OCI-LY7 (cell line): ENCODE data around the gene DSG2. TPM values are rescaled to one million over a fixed set of nuclear protein-coding genes. Genes with fewer than 3 reads are reported as not detected.
A peak's percentile ranks its signal among the peaks of the same experiment; 100 is the strongest.

Experiments
- BruUV-seq: library from RNA; stranded (reverse); fragments of 400-500 nt; replicated peaks from 2 replicates; lab custom pipeline; 2021; lab: Mats Ljungman, UMichigan
- CTCF ChIA-PET: fragments of 300-600 bp; sonication (Branson Sonifier 250); formaldehyde crosslinking; loops from one replicate; lab custom pipeline; 2022; ENCODE audit warnings: antibody characterized with exemption; ENCODE audit not compliant: unreplicated experiment; lab: Charles Lee
- POLR2A ChIA-PET: fragments of 300-600 bp; sonication (Branson Sonifier 250); formaldehyde crosslinking; loops from one replicate; lab custom pipeline; 2022; ENCODE audit warnings: antibody characterized with exemption; lab: Charles Lee
- DNase-seq: peaks from one replicate; pipeline ENCODE4 v3.0.0-alpha.2; 2015; ENCODE audit warnings: low spot score
- H2AFZ ChIP-seq: fragments of 200-600 bp; sonication (generic), shearing (Covaris generic); 2 replicates; pipeline ENCODE4 v1.6.1; 2014; ENCODE audit warnings: mild to moderate bottlenecking, antibody characterized with exemption, low read length, moderate library complexity
- H3K27ac ChIP-seq: fragments of 200-600 bp; sonication (generic); 2 replicates; pipeline ENCODE4 v1.5.1; 2014; ENCODE audit warnings: mixed run types, low read depth, mild to moderate bottlenecking, moderate library complexity, low read length, inconsistent platforms; ENCODE audit not compliant: poor library complexity, severe bottlenecking
- H3K36me3 ChIP-seq: fragments of 200-600 bp; sonication (generic); 2 replicates; pipeline ENCODE4 v1.6.1; 2014; ENCODE audit warnings: mild to moderate bottlenecking, antibody characterized with exemption, low read length, moderate library complexity, mixed read lengths; ENCODE audit not compliant: insufficient read depth
- H3K4me1 ChIP-seq: fragments of 200-600 bp; sonication (generic); 2 replicates; pipeline ENCODE4 v1.5.1; 2014; ENCODE audit warnings: mild to moderate bottlenecking, low read length; ENCODE audit not compliant: insufficient read depth, poor library complexity, severe bottlenecking
- H3K4me2 ChIP-seq: fragments of 200-600 bp; sonication (generic); 2 replicates; pipeline ENCODE4 v1.6.1; 2014; ENCODE audit warnings: mild to moderate bottlenecking, low read length
- H3K4me3 ChIP-seq: fragments of 200-600 bp; sonication (generic); 2 replicates; pipeline ENCODE4 v1.5.1; 2014; ENCODE audit warnings: mild to moderate bottlenecking, low read depth, low read length; ENCODE audit not compliant: poor library complexity, severe bottlenecking
- H3K79me2 ChIP-seq: fragments of 200-600 bp; sonication (generic); 2 replicates; pipeline ENCODE4 v1.6.1; 2016; ENCODE audit warnings: low read depth, mild to moderate bottlenecking, low read length, moderate library complexity, mixed read lengths; ENCODE audit not compliant: insufficient read depth
- H3K9me2 ChIP-seq: fragments of 200-600 bp; sonication (generic); 2 replicates; pipeline ENCODE4 v1.6.1; 2016; ENCODE audit warnings: mild to moderate bottlenecking, low read length, mixed read lengths; ENCODE audit not compliant: insufficient read depth
- H3K9me3 ChIP-seq: fragments of 200-600 bp; sonication (generic); 2 replicates; pipeline ENCODE4 v1.6.1; 2014; ENCODE audit warnings: mild to moderate bottlenecking, mixed run types, low read length, mixed read lengths
- H4K20me1 ChIP-seq: fragments of 200-600 bp; sonication (generic); 2 replicates; pipeline ENCODE4 v1.6.1; 2014; ENCODE audit warnings: mild to moderate bottlenecking, antibody characterized with exemption, low read length, moderate library complexity, mixed read lengths; ENCODE audit not compliant: insufficient read depth
- EZH2phosphoT487 ChIP-seq: fragments of 200-600 bp; sonication (generic); IDR thresholded peaks from 2 replicates; pipeline ENCODE4 v1.6.1; 2018; ENCODE audit warnings: low read depth, borderline replicate concordance, mild to moderate bottlenecking, mixed run types, antibody characterized with exemption, low read length, moderate library complexity, mixed read lengths
- intact Hi-C: fragments of 100-400 bp; cut with micrococcal nuclease; formaldehyde crosslinking; loops from one replicate; pipeline ENCODE4 v1.10.0; 2022; ENCODE audit not compliant: unreplicated experiment
- total RNA-seq, 2 experiments: library from RNA; depleted of rRNA in 1 of 2; stranded (reverse); fragments of >200 nt in 1 of 2; shearing (Covaris generic) in 1 of 2; gene quantifications; 2 replicates each; pipeline ENCODE4 v1.2.3, GENCODE V29; 2014 to 2022
- TF ChIP-seq, protein P1 (sequence below): fragments of 200-600 bp; sonication (generic); conservative IDR thresholded peaks from 2 replicates; pipeline ENCODE4 v1.5.1; 2014; ENCODE audit warnings: mild to moderate bottlenecking, antibody characterized with exemption, low read length, moderate library complexity, mixed read lengths

Gene DSG2
- total RNA-seq, 2 experiments from 2014 or later: not detected

DNA sequence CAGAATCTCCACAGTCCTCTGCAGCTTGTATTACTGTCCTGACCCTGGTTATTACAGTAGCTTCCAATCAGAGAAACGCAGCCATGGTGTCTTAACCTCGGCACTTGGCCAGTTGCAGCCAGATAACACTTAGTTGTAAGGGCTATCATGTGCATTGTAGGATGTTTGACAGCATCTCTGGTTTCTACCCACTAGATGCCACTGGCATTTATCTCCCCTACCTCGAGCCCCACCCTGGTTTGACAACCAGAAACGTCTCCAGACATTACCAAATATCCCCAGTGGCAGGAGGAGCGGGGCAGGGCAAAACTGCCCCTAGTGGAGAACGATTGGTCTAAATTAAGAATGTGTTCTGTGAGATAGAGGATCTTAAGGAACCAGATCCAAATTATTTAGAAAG, 13.1 kb downstream of the DSG2 start:
- no peak overlapping the region for H2AFZ ChIP-seq
- no peaks in the 10 kb centered on the region for H3K79me2 ChIP-seq
- H3K27ac ChIP-seq: no peak overlapping the region
- H4K20me1 ChIP-seq: no peaks in the 10 kb centered on the region
- DNase-seq: no peak
- no peaks in the 10 kb centered on the region for H3K4me1 ChIP-seq
- no peaks in the 10 kb centered on the region for H3K9me3 ChIP-seq
- TF ChIP-seq, protein P1, sequence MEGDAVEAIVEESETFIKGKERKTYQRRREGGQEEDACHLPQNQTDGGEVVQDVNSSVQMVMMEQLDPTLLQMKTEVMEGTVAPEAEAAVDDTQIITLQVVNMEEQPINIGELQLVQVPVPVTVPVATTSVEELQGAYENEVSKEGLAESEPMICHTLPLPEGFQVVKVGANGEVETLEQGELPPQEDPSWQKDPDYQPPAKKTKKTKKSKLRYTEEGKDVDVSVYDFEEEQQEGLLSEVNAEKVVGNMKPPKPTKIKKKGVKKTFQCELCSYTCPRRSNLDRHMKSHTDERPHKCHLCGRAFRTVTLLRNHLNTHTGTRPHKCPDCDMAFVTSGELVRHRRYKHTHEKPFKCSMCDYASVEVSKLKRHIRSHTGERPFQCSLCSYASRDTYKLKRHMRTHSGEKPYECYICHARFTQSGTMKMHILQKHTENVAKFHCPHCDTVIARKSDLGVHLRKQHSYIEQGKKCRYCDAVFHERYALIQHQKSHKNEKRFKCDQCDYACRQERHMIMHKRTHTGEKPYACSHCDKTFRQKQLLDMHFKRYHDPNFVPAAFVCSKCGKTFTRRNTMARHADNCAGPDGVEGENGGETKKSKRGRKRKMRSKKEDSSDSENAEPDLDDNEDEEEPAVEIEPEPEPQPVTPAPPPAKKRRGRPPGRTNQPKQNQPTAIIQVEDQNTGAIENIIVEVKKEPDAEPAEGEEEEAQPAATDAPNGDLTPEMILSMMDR: peak; percentile 45; the same call in 1 of the 2 replicates
- no peak for TF ChIP-seq EZH2phosphoT487
- H3K36me3 ChIP-seq: no peaks in the 10 kb centered on the region
- intact Hi-C loops: no loop called here
- CTCF ChIA-PET: no interaction called here
- no peaks in the 10 kb centered on the region for H3K9me2 ChIP-seq
- no TSS peak for BruUV-seq
- H3K4me3 ChIP-seq: no peak overlapping the region
- POLR2A ChIA-PET: interaction anchor here (1.0 kb wide), 1 partner anchor 84 kb away, joined by 3 read pairs; no protein-coding TSS in a partner anchor
- H3K4me2 ChIP-seq: no peak overlapping the region

DNA sequence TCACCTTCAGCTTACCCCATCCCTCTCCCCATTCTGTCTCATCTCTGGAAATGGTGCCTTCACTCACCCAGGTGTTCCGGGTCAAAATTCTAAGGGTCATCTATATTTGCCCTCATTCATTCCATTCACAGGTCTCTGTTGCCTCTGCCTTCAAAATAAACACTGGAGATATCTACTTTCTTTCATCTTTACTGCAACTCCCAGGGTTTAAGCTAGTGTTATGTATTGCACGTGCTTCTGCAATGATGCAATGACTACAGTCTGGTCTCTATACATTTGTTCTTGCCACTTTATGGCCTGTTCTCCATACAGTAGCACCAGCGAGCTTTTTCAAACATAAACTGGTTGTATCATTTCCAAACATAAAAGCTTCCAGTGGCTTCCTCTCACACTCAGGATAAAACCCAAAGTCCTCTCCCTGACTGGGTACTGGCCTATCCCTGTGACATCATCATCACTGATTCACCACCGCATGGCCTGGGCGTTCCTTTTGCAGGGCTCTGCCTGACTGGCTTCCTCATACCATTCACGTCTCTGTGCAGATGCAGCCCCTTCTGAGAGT, 14.3 kb downstream of the DSG2 start:
- Histone ChIP-seq H3K4me3 (no peak overlapping the region), H3K36me3 (no peaks in the 10 kb centered on the region), H3K4me1 (no peaks in the 10 kb centered on the region), H3K9me3 (no peaks in the 10 kb centered on the region), H3K9me2 (no peaks in the 10 kb centered on the region), H3K4me2 (no peak overlapping the region), H3K27ac (no peak overlapping the region), H2AFZ (no peak overlapping the region), H4K20me1 (no peaks in the 10 kb centered on the region), H3K79me2 (no peaks in the 10 kb centered on the region)
- BruUV-seq: no TSS peak
- TF ChIP-seq, protein P1: no peak
- no peak for TF ChIP-seq EZH2phosphoT487
- ChIA-PET POLR2A (interaction anchor here (0.6 kb wide), 1 partner anchor 260 kb away, joined by 3 read pairs; no protein-coding TSS in a partner anchor), CTCF (no interaction called here)
- intact Hi-C loops: no loop called here
- no peak for DNase-seq

DNA sequence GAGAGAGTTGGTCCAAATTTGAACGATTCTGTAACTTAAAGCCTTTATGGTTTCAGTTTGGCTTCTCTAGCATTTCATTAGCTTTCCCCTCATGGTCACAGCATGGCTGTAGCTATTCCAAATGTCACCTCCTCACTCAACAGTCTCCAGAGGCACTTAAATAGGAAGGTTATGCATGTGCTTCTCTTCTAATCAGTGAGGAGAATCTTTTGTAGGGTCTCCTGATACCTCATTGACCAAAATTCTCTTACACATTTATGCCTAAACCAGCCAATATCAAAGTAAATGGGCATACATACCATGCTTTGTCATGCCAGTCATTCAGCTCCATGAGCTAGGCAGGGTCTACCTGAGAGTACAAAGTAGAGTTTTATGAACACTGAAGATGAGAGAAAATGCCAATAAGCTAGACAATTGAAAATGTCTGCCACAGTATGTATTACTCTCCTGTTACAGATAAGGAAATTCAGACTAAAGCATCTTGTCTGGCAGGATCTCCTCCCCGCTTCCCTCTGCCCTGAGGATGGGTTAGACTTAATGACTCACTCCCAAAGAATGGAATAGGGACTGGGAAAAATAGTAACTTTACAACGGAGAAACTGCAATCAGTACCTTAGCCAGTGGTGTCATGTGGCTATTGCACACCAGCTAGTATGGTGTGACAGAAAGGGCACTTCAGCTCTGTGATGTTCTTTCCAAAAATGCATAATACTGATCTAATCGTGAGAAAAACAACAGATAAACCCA, 15.4 kb downstream of the DSG2 start:
- Histone ChIP-seq H3K9me3 (no peaks in the 10 kb centered on the region), H3K4me3 (no peak overlapping the region), H3K4me2 (no peak overlapping the region), H3K9me2 (no peaks in the 10 kb centered on the region), H3K36me3 (no peaks in the 10 kb centered on the region), H3K4me1 (no peaks in the 10 kb centered on the region), H4K20me1 (no peaks in the 10 kb centered on the region), H2AFZ (no peak overlapping the region), H3K79me2 (no peaks in the 10 kb centered on the region), H3K27ac (no peak overlapping the region)
- ChIA-PET CTCF (no interaction called here), POLR2A (interaction anchor here (0.6 kb wide), 1 partner anchor 173 kb away, joined by 3 read pairs; no protein-coding TSS in a partner anchor)
- no TSS peak for BruUV-seq
- no peak for DNase-seq
- intact Hi-C loops: no loop called here
- TF ChIP-seq, protein P1: no peak
- no peak for TF ChIP-seq EZH2phosphoT487
